WTC11 (cell line): Measurements from ENCODE around the gene ARSB.

Source experiments
- FOXJ3 ChIP-seq: sonication (generic); formaldehyde crosslinking; IDR thresholded peaks from 2 replicates; pipeline ENCODE4 v1.9.0; 2021; ENCODE audit warnings: missing genetic modification reagents, mild to moderate bottlenecking, borderline replicate concordance
- ZNF263 ChIP-seq: sonication (generic); formaldehyde crosslinking; IDR thresholded peaks from 2 replicates; pipeline ENCODE4 v1.8.1; 2022; ENCODE audit warnings: low read depth, mild to moderate bottlenecking, moderate library complexity, missing genetic modification reagents
- TF ChIP-seq, protein P1 (sequence below): fragments of 200-600 bp; IDR thresholded peaks from 2 replicates; pipeline ENCODE4 v1.8.0; 2022; ENCODE audit warnings: antibody characterized with exemption
- TF ChIP-seq, protein P2 (sequence below): sonication (generic); formaldehyde crosslinking; IDR thresholded peaks from 2 replicates; pipeline ENCODE4 v1.8.1; 2022; ENCODE audit warnings: mild to moderate bottlenecking, missing genetic modification reagents, moderate library complexity, borderline replicate concordance

DNA sequence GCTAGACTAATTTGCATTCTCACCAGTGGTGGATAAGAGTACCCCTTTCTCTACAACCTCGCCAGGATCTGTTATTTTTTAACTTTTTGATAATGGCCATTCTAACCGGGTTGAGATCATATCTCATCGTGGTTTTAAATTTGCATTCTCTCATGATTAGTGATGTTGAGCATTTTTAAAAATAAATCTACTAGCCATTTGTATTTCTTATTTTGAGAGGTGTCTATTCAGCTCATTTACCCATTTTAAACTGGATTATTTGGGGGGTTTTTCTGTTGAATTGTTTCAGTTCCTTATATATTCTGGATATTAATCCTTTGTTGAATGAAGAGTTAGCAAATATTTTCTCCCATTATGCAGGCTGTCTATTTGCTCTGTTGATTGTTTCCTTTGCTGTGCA, 139.6 kb downstream of the ARSB start:
- TF ChIP-seq, protein P1, sequence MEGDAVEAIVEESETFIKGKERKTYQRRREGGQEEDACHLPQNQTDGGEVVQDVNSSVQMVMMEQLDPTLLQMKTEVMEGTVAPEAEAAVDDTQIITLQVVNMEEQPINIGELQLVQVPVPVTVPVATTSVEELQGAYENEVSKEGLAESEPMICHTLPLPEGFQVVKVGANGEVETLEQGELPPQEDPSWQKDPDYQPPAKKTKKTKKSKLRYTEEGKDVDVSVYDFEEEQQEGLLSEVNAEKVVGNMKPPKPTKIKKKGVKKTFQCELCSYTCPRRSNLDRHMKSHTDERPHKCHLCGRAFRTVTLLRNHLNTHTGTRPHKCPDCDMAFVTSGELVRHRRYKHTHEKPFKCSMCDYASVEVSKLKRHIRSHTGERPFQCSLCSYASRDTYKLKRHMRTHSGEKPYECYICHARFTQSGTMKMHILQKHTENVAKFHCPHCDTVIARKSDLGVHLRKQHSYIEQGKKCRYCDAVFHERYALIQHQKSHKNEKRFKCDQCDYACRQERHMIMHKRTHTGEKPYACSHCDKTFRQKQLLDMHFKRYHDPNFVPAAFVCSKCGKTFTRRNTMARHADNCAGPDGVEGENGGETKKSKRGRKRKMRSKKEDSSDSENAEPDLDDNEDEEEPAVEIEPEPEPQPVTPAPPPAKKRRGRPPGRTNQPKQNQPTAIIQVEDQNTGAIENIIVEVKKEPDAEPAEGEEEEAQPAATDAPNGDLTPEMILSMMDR = no peak
- TF ChIP-seq FOXJ3 (no peak), ZNF263 (CRISPR knock-in tag) (no peak)
- TF ChIP-seq, protein P2, sequence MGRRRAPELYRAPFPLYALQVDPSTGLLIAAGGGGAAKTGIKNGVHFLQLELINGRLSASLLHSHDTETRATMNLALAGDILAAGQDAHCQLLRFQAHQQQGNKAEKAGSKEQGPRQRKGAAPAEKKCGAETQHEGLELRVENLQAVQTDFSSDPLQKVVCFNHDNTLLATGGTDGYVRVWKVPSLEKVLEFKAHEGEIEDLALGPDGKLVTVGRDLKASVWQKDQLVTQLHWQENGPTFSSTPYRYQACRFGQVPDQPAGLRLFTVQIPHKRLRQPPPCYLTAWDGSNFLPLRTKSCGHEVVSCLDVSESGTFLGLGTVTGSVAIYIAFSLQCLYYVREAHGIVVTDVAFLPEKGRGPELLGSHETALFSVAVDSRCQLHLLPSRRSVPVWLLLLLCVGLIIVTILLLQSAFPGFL = no peak
